ENCODE measurements around the gene DGKZ.

Gene DGKZ

GRCh38 chr11:46426233-46426991, 79.1 kb downstream of the DGKZ start:
- in situ Hi-C loops (cut with MboI; ENCODE audit: low sequenced_read_pairs) = no loop called here

DNA sequence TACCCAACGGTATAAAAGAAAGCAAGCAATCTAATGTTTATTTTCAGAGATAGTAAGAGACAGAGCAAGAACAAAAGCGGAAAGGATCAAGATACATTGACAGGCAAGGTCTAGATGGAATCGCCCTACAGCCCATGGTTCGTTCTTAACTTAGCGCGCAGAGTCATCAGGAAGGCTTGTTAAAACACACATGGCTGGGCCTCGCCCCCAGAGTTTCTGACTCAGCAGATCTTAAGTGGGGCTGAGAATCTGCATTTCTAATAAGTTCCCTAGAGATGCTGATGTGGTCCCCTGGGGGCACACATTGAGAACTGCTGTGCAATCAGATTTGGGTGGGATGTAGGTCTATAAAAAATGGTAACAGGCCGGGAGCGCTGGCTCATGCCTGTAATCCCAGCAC, 80.1 kb downstream of the DGKZ start:
- in situ Hi-C loops (cut with MboI; ENCODE audit: low sequenced_read_pairs) = no loop called here

DNA sequence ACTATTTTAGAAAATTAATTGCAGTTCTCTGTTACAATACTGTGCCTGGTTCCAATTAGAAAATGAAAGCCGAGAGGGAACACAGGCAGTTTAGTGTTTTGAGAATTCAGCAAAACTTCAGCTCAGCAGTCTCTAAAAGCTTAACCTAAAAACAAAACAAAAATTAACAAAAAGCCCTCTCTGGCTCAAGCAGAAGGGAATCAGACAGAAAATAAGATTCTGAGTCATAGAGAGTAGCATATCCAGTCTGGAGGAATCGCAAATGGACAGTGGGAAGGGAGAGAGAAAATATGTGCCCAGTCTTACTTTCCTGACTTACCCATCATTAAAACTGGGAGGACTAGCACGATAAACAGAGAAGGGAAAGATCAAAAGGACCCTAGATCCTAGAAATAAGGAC, 82.5 kb downstream of the DGKZ start:
- in situ Hi-C loops (cut with MboI; ENCODE audit: low sequenced_read_pairs) = no loop called here
